Measurements from ENCODE around the gene HPD. TPM values are rescaled to one million over a fixed set of nuclear protein-coding genes. Genes with fewer than 3 reads are reported as not detected.

HPD gene
- total RNA-seq, 2 experiments from 2014 or later: not detected

- H3K4me1 Mint-ChIP-seq: no peaks in the 10 kb centered on the region
- no peak overlapping the region for H3K27ac Mint-ChIP-seq
- H3K4me3 Mint-ChIP-seq: no peak overlapping the region
- ATAC-seq: no peak
- H3K27me3 Mint-ChIP-seq: no peaks in the 10 kb centered on the region
- peaks cover 33% of the 10 kb centered on the region for H3K36me3 Mint-ChIP-seq
- H3K9me3 Mint-ChIP-seq (ENCODE audit: low read depth): no peaks in the 10 kb centered on the region
- DNase-seq: no peak
- CTCF ChIA-PET: no interaction called here
Measured at GRCh38 chr12:121830588-121831265, 27.9 kb downstream of the HPD start.

- DNase-seq: no peak
- Mint-ChIP-seq H3K4me3 (no peak overlapping the region), H3K9me3 (ENCODE audit: low read depth) (no peaks in the 10 kb centered on the region), H3K27ac (no peak overlapping the region), H3K36me3 (peaks cover 33% of the 10 kb centered on the region), H3K4me1 (no peaks in the 10 kb centered on the region), H3K27me3 (no peaks in the 10 kb centered on the region)
- ATAC-seq: no peak
- CTCF ChIA-PET: no interaction called here
Measured at GRCh38 chr12:121830134-121830533, 28.5 kb downstream of the HPD start.

- Mint-ChIP-seq H3K27me3 (no peaks in the 10 kb centered on the region), H3K27ac (no peak overlapping the region), H3K4me3 (no peak overlapping the region)
Measured at GRCh38 chr12:121829250-121829918, 29.3 kb downstream of the HPD start.

GRCh38 chr12:121828826-121829225 is 29.8 kb downstream of the HPD start:
- CTCF ChIA-PET: interaction anchor here (1.2 to 3.8 kb wide), 3 partner anchors 17 to 34 kb away, joined by 3 to 16 read pairs (median 15); partner anchors contain the start of genes HPD and RHOF
- Mint-ChIP-seq H3K36me3 (peaks cover 33% of the 10 kb centered on the region), H3K27me3 (no peaks in the 10 kb centered on the region), H3K27ac (no peak overlapping the region), H3K4me1 (no peaks in the 10 kb centered on the region), H3K9me3 (ENCODE audit: low read depth) (no peaks in the 10 kb centered on the region), H3K4me3 (no peak overlapping the region)
- ATAC-seq (no peak), DNase-seq (no peak)

More at GRCh38 chr12:121829250-121829918, 29.3 kb downstream of the HPD start:
- H3K9me3 Mint-ChIP-seq (ENCODE audit: low read depth): no peaks in the 10 kb centered on the region
- CTCF ChIA-PET: interaction anchor here (3.8 kb wide), 1 partner anchor 35 kb away, joined by 15 read pairs; the partner anchor contains the start of gene RHOF
- DNase-seq (no peak), ATAC-seq (no peak)
- H3K36me3 Mint-ChIP-seq: peaks cover 33% of the 10 kb centered on the region
- H3K4me1 Mint-ChIP-seq: no peaks in the 10 kb centered on the region

- CTCF ChIA-PET: interaction anchor here (1.2 to 3.8 kb wide), 3 partner anchors 17 to 34 kb away, joined by 3 to 16 read pairs (median 15); partner anchors contain the start of genes HPD and RHOF
- H3K4me3 Mint-ChIP-seq: no peak overlapping the region
- no peak overlapping the region for H3K27ac Mint-ChIP-seq
- ATAC-seq (no peak), DNase-seq (no peak)
- peaks cover 38% of the 10 kb centered on the region for H3K36me3 Mint-ChIP-seq
- no peaks in the 10 kb centered on the region for H3K9me3 Mint-ChIP-seq (ENCODE audit: low read depth)
- H3K27me3 Mint-ChIP-seq: no peaks in the 10 kb centered on the region
- H3K4me1 Mint-ChIP-seq: no peaks in the 10 kb centered on the region
Measured at GRCh38 chr12:121828306-121828705, 30.4 kb downstream of the HPD start.

- DNase-seq (no peak), ATAC-seq (no peak)
- H3K9me3 Mint-ChIP-seq (ENCODE audit: low read depth): no peaks in the 10 kb centered on the region
- H3K36me3 Mint-ChIP-seq: peaks cover 36% of the 10 kb centered on the region
- H3K27me3 Mint-ChIP-seq: no peaks in the 10 kb centered on the region
- no peak overlapping the region for H3K27ac Mint-ChIP-seq
- H3K4me3 Mint-ChIP-seq: no peak overlapping the region
- H3K4me1 Mint-ChIP-seq: no peaks in the 10 kb centered on the region
- CTCF ChIA-PET: interaction anchor here (1.2 to 3.8 kb wide), 3 partner anchors 16 to 33 kb away, joined by 3 to 16 read pairs (median 15); partner anchors contain the start of genes HPD and RHOF
Measured at GRCh38 chr12:121827351-121828099, 31.1 kb downstream of the HPD start.

- CTCF ChIA-PET: interaction anchor here (1.2 to 3.8 kb wide), 3 partner anchors 13 to 32 kb away, joined by 3 to 16 read pairs (median 15); partner anchors contain the start of gene RHOF
- ATAC-seq (no peak), DNase-seq (no peak)
- Mint-ChIP-seq H3K9me3 (ENCODE audit: low read depth) (no peaks in the 10 kb centered on the region), H3K4me3 (no peak overlapping the region), H3K27ac (no peak overlapping the region), H3K4me1 (no peaks in the 10 kb centered on the region), H3K27me3 (no peaks in the 10 kb centered on the region), H3K36me3 (peaks cover 28% of the 10 kb centered on the region)
Measured at GRCh38 chr12:121826318-121827150, 32.1 kb downstream of the HPD start.

GRCh38 chr12:121825041-121825523 is 33.6 kb downstream of the HPD start:
- CTCF ChIA-PET: no interaction called here

DNA sequence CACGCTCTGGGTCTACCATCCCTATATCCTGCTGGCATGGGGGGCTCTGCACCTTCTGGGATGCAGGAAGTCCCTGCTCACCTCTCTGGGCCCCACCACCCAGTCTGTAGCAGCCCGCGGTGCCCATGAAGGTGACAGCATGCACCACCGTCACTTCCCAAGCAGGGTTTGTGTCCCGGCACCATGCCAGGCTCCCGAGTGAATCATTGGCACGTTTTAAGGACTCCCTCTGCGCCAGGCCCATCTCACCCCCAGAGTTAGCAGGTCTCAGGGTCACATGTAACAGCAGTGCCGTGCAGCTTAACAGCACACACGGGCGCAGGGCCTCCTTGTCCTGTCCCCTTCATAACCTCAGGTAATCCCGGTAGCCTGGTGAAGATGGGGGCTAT is 34.9 kb downstream of the HPD start:
- Mint-ChIP-seq H3K27ac (no peak overlapping the region), H3K4me1 (no peaks in the 10 kb centered on the region), H3K36me3 (peaks cover 28% of the 10 kb centered on the region), H3K27me3 (no peaks in the 10 kb centered on the region), H3K4me3 (no peak overlapping the region), H3K9me3 (ENCODE audit: low read depth) (no peaks in the 10 kb centered on the region)
- CTCF ChIA-PET: interaction anchor here (1.4 kb wide), 1 partner anchor 29 kb away, joined by 7 read pairs; no protein-coding TSS in a partner anchor
- ATAC-seq: no peak
- DNase-seq: no peak

More at GRCh38 chr12:121825041-121825523, 33.6 kb downstream of the HPD start:
- Mint-ChIP-seq H3K4me3 (no peak overlapping the region), H3K36me3 (peaks cover 26% of the 10 kb centered on the region), H3K27me3 (no peaks in the 10 kb centered on the region), H3K9me3 (ENCODE audit: low read depth) (no peaks in the 10 kb centered on the region), H3K27ac (no peak overlapping the region), H3K4me1 (no peaks in the 10 kb centered on the region)
- DNase-seq: no peak
- ATAC-seq: no peak

- CTCF ChIA-PET: interaction anchor here (1.4 to 1.6 kb wide), 2 partner anchors 28 to 29 kb away, joined by 4 to 7 read pairs; no protein-coding TSS in a partner anchor
- Mint-ChIP-seq H3K36me3 (peaks cover 25% of the 10 kb centered on the region), H3K9me3 (ENCODE audit: low read depth) (no peaks in the 10 kb centered on the region)
Measured at GRCh38 chr12:121823101-121823726, 35.4 kb downstream of the HPD start.

DNA sequence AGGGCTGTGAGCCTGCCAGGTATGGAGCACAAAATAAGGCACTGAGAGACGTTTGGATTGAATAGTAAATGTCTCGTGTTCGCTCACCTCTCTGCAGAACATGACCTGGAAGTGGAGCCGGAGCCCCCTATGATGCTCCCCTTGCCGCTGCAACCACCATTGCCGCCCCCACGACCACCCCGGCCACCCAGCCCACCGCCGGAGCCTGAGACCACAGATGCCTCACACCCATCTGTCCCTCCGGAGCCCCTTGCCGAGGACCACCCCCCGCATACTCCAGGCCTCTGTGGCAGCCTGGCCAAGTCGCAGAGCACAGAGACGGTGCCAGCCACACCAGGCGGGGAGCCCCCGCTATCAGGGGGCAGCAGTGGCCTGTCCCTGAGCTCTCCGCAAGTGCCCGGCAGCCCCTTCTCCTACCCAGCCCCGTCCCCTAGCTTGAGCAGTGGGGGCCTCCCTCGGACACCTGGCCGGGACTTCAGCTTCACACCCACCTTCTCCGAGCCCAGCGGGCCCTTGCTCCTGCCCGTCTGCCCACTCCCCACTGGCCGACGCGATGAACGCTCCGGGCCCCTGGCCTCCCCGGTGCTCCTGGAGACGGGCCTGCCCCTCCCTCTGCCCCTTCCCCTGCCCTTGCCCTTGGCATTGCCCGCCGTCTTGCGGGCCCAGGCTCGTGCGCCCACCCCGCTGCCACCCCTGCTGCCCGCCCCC is 36.1 kb downstream of the HPD start:
- H3K27ac Mint-ChIP-seq: no peak overlapping the region
- no peaks in the 10 kb centered on the region for H3K27me3 Mint-ChIP-seq
- CTCF ChIA-PET: interaction anchor here (1.2 to 1.6 kb wide), 2 partner anchors 11 to 28 kb away, joined by 3 to 4 read pairs; no protein-coding TSS in a partner anchor
- ATAC-seq: no peak
- no peaks in the 10 kb centered on the region for H3K9me3 Mint-ChIP-seq (ENCODE audit: low read depth)
- peaks cover 31% of the 10 kb centered on the region for H3K36me3 Mint-ChIP-seq
- DNase-seq: no peak
- H3K4me3 Mint-ChIP-seq: no peak overlapping the region
- no peaks in the 10 kb centered on the region for H3K4me1 Mint-ChIP-seq

More at GRCh38 chr12:121823101-121823726, 35.4 kb downstream of the HPD start:
- Mint-ChIP-seq H3K27ac (no peak overlapping the region), H3K27me3 (no peaks in the 10 kb centered on the region), H3K4me3 (no peak overlapping the region), H3K4me1 (no peaks in the 10 kb centered on the region)
- ATAC-seq: no peak
- no peak for DNase-seq

All from activated CD8-positive, alpha-beta memory T cell treated with anti-CD3 and anti-CD28 coated beads, Interleukin-2, amount 10 ng/mL, durations not matched to agents 7 days and 5 days (primary cell).